ENCODE results near the gene KNCN.

Gene KNCN

GRCh38 chr1:46551597-46552095, at the start of gene KNCN:
Gene KNCN (minus strand): TSS chr1:46551647. CDS start chr1:46551215, 432 bp downstream.
- no peak for DNase-seq

- no peak for DNase-seq
Measured at GRCh38 chr1:46599059-46599970, 47.9 kb upstream of the KNCN start.

- no peak for DNase-seq
Measured at GRCh38 chr1:46596846-46597245, 45.4 kb upstream of the KNCN start.

- DNase-seq, result no peak
Measured at GRCh38 chr1:46596036-46596435, 44.6 kb upstream of the KNCN start.

GRCh38 chr1:46595127-46595526, 43.7 kb upstream of the KNCN start:
- no peak for DNase-seq

- no peak for DNase-seq
Measured at GRCh38 chr1:46594063-46594462, 42.6 kb upstream of the KNCN start.

- DNase-seq, result no peak
Measured at GRCh38 chr1:46592823-46593222, 41.4 kb upstream of the KNCN start.

- no peak for DNase-seq
Measured at GRCh38 chr1:46589529-46589928, 38.1 kb upstream of the KNCN start.

GRCh38 chr1:46587069-46587468, 35.6 kb upstream of the KNCN start:
- DNase-seq, result no peak

GRCh38 chr1:46585312-46585938, 34.0 kb upstream of the KNCN start:
- no peak for DNase-seq

GRCh38 chr1:46583494-46583893, 32.0 kb upstream of the KNCN start:
- DNase-seq, result no peak

- no peak for DNase-seq
Measured at GRCh38 chr1:46582972-46583371, 31.5 kb upstream of the KNCN start.

- no peak for DNase-seq
Measured at GRCh38 chr1:46581681-46582455, 30.4 kb upstream of the KNCN start.

GRCh38 chr1:46580140-46580903, 28.9 kb upstream of the KNCN start:
- no peak for DNase-seq

- DNase-seq, result no peak
Measured at GRCh38 chr1:46577671-46578070, 26.2 kb upstream of the KNCN start.

- DNase-seq, result no peak
Measured at GRCh38 chr1:46576596-46576995, 25.1 kb upstream of the KNCN start.

GRCh38 chr1:46575778-46576177, 24.3 kb upstream of the KNCN start:
- no peak for DNase-seq

- no peak for DNase-seq
Measured at GRCh38 chr1:46575300-46575699, 23.9 kb upstream of the KNCN start.

GRCh38 chr1:46571691-46572225, 20.3 kb upstream of the KNCN start:
- no peak for DNase-seq

GRCh38 chr1:46569884-46570725, 18.7 kb upstream of the KNCN start:
- DNase-seq, result no peak

GRCh38 chr1:46569116-46569515, 17.7 kb upstream of the KNCN start:
- DNase-seq, result no peak

Measured in T1000 (cell line).